Measurements from ENCODE around the gene MYRF. TPM values are rescaled to one million over a fixed set of nuclear protein-coding genes. Genes with fewer than 3 reads are reported as not detected.

MYRF gene
- total and polyA plus RNA-seq, 2 donors (not counting 1 experiment from before 2014, with no cell fraction given), result 0.27 to 0.34 TPM

DNA sequence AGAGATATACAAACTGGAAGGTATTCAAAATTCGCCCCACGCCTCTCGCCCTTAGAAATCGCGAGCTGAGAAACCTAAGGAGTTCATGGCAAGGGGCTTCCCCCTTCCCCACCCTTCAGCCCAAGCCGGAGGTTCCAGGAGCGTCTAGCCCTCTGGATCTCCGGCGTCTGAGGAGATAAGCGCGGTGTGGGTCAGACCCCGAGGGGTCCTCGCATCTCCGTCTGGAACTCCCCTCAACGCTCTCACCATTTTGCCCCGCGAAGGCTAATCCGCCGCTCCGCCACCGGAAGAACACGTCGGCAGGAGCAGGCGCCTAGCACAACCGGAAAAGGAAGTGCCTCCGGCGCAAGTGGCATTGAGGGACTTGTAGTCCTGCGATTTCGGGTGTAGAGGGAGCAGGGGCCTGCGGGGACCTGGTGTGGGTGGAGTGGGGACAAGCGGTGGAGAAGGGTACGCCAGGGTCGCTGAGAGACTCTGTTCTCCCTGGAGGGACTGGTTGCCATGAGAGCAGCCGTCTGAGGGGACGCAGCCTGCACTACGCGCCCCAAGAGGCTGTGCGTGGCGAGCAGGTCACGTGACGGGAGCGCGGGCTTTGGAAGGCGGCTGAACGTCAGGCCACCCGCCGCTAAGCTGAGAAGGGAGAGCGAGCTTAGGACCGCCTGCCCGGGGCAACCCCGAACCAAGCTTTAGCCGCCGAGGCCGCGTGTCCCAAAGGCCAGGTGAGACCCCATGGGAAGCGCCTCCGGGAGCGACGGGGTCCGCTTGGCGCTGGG lies 40.1 kb downstream of the MYRF start, which contains the start of the genes FEN1 and TMEM258:
TSS of gene FEN1 (plus strand) at position 602 of the 773 bp plus-strand sequence. CDS start 2,451 bp downstream, outside the sequence.
TSS of gene TMEM258 (minus strand) at position 290 of the 773 bp plus-strand sequence. CDS start at position 249, 41 bp downstream.
- no peak for TF ChIP-seq EZH2 (IDR thresholded peaks at IDR 0.05; ENCODE audit: borderline replicate concordance, insufficient read depth, low read depth, low read length, poor library complexity, severe bottlenecking)
- TF ChIP-seq, protein P1, sequence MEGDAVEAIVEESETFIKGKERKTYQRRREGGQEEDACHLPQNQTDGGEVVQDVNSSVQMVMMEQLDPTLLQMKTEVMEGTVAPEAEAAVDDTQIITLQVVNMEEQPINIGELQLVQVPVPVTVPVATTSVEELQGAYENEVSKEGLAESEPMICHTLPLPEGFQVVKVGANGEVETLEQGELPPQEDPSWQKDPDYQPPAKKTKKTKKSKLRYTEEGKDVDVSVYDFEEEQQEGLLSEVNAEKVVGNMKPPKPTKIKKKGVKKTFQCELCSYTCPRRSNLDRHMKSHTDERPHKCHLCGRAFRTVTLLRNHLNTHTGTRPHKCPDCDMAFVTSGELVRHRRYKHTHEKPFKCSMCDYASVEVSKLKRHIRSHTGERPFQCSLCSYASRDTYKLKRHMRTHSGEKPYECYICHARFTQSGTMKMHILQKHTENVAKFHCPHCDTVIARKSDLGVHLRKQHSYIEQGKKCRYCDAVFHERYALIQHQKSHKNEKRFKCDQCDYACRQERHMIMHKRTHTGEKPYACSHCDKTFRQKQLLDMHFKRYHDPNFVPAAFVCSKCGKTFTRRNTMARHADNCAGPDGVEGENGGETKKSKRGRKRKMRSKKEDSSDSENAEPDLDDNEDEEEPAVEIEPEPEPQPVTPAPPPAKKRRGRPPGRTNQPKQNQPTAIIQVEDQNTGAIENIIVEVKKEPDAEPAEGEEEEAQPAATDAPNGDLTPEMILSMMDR (IDR thresholded peaks at IDR 0.05), result no peak
- H3K27ac ChIP-seq (ENCODE audit: low read length in 2 of 2), result peak within 1 kb of the TSS; percentile 92 to 96
- peak within 1 kb of the TSS; percentile 80 for H3K4me2 ChIP-seq (replicated peaks; ENCODE audit: low read depth, low read length, poor library complexity, severe bottlenecking)
- H3K4me3 ChIP-seq (ENCODE audit: control extremely low read depth in 1 of 5, extremely low read depth in 1 of 5, insufficient read depth in 1 of 5, low read depth in 2 of 5, low read length in 4 of 5), result peak within 1 kb of the TSS; percentile 80 to 94 (median 88)
- H3K9ac ChIP-seq (ENCODE audit: low read length), result peak within 1 kb of the TSS; percentile 87
- CTCF ChIA-PET, result interaction anchor here (0.6 to 3.8 kb wide), 8 partner anchors 21 to 514 kb away, joined by 3 to 32 read pairs (median 9); no protein-coding TSS in a partner anchor
- H3K27me3 ChIP-seq (replicated peaks in 1 of 4; ENCODE audit: control extremely low read depth in 1 of 4, control insufficient read depth in 3 of 4, insufficient read depth in 4 of 4, low read length in 3 of 4), result no peaks in the 10 kb centered on the region
- intact Hi-C loops (cut with micrococcal nuclease), result loop anchor here (1.0 to 5.0 kb wide), 6 partner anchors 25 to 880 kb away; partner anchors contain the start of genes FADS1 and TMEM109
- ATAC-seq (ENCODE audit: low read depth) (peak; percentile 91), DNase-seq (peak; percentile 96)
- H3K4me1 ChIP-seq (ENCODE audit: control insufficient read depth in 2 of 2, insufficient read depth in 2 of 2, low read length in 2 of 2), result peaks cover 11 to 23% of the 10 kb centered on the region in 2 donors
- H3K79me2 ChIP-seq (ENCODE audit: control insufficient read depth, insufficient read depth, low read length), result peaks cover 76% of the 10 kb centered on the region
- peak within 1 kb of the TSS; percentile 99 for H2AFZ ChIP-seq (ENCODE audit: insufficient read depth, low read depth, low read length, poor library complexity, severe bottlenecking)
- Mint-ChIP-seq H3K27me3 (no peaks in the 10 kb centered on the region), H3K4me3 (peak within 1 kb of the TSS; percentile 93), H3K9me3 (ENCODE audit: insufficient read depth) (no peaks in the 10 kb centered on the region), H3K4me1 (peaks cover 34% of the 10 kb centered on the region), H3K27ac (peak within 1 kb of the TSS; percentile 97)
- H4K20me1 ChIP-seq (ENCODE audit: control insufficient read depth, insufficient read depth, low read length, poor library complexity, severe bottlenecking), result no peaks in the 10 kb centered on the region
- under 1% methylated on average over 54 of the region's 61 CpGs for WGBS (ENCODE audit: insufficient coverage)
- POLR2A ChIA-PET, result interaction anchor here (0.7 to 1.9 kb wide), 3 partner anchors 89 to 331 kb away, joined by 3 to 6 read pairs (median 3); partner anchors contain the start of gene INCENP
- H3K9me3 ChIP-seq (ENCODE audit: control extremely low read depth in 1 of 3, control insufficient read depth in 2 of 3, insufficient read depth in 1 of 3, low read length in 2 of 3), result no peaks in the 10 kb centered on the region
- H3K36me3 ChIP-seq (replicated peaks in 1 of 2; ENCODE audit: control extremely low read depth in 1 of 2, control insufficient read depth in 1 of 2, extremely low read depth in 1 of 2, insufficient read depth in 2 of 2, low read length in 1 of 2), result peaks cover 0 to 36% of the 10 kb centered on the region in 2 experiments

Data from B cell (primary cell).